HG03520 (cell line): ENCODE measurements around the gene CDH1.
A peak's percentile ranks its signal among the peaks of the same experiment; 100 is the strongest.
"Not testable (repeated sequence)": the region's sequence is repeated elsewhere in the genome, so short reads cannot be mapped to it uniquely, and the experiment has no call there.

Experiments
- ATAC-seq: cut with Tn5 transposase; IDR thresholded peaks from one replicate; pipeline ENCODE4 v1.9.1; 2021; ENCODE audit warnings: mild to moderate bottlenecking, moderate library complexity; ENCODE audit not compliant: unreplicated experiment

The CDH1 gene

DNA sequence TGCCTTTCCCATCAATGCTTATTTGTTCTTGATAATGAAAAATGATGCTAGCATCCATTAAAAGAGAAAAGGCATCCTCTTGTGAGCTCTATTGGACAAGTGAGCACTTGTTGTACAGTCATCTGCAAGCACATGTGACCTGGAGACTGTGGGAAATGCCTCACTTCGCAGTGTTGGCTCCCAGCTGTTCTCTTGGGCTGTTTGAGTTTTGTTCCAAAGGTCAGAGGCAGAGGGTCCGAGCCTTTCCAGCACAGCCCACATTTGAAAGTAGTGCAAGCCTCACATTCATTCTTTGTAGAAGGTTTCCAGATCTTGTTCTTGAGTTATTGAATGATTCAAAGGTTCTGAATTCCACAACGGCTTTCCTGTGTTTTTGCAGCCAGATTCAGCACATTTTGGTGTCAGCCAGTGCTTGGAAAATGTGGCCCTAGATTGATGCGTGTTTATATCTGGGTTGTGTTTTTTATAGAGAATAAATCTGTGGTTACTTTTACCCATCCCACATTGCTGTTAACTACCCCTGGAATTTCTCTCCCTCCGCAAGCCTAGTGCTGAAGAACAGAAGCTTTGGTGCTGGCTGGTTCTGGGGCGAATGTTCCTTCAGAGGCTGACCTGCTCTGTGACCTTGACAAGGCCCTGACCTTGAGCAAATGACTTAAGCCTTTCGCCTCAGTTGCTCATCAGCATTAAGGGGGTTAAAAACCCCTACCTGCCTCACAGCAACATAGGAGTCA is 49.8 kb downstream of the CDH1 start:
- ATAC-seq: no peak

DNA sequence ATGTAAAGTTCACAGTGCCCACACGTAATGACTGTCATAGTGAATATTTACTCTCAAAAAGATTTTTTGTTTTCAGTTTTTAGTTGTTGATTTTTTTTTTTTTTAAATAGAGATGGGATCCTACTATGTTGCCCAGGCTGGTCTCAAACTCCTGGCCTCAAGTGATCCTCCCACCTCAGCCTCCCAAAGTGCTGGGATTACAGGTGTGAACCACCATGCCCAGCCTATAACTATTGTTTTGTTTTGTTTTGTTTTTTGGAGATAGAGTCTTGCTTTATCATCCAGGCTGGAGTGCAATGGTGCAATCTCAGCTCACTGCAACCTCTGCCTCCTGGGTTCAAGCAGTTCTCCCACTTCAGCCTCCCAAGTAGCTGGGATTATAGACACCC is 50.3 kb downstream of the CDH1 start:
- not testable (repeated sequence) for ATAC-seq

GRCh38 chr16:68790130-68790761 is 53.2 kb downstream of the CDH1 start:
- ATAC-seq: no peak

GRCh38 chr16:68790944-68791343 is 53.9 kb downstream of the CDH1 start:
- ATAC-seq: no peak

GRCh38 chr16:68792465-68793324 is 55.6 kb downstream of the CDH1 start:
- no peak for ATAC-seq

DNA sequence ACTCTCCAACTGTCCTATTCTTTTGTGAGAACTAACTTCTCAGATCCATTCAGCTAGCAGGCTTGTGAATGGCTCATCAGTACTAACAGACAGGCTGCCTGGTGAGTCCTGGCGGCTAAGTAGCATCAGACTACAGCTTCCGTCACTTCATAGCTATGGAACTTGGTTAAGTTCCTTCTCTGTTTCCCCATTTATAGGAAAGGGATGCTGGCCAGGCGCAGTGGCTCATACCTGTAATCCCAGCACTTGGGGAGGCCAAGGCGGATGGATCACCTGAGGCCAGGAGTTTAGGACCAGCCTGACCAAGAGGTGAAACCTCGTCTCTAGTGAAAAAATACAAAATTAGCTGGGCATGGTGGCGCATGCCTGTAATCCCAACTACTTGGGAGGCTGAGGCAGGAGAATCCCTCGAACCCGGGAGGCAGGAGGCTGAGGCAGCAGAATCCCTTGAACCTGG is 56.3 kb downstream of the CDH1 start:
- no peak for ATAC-seq

DNA sequence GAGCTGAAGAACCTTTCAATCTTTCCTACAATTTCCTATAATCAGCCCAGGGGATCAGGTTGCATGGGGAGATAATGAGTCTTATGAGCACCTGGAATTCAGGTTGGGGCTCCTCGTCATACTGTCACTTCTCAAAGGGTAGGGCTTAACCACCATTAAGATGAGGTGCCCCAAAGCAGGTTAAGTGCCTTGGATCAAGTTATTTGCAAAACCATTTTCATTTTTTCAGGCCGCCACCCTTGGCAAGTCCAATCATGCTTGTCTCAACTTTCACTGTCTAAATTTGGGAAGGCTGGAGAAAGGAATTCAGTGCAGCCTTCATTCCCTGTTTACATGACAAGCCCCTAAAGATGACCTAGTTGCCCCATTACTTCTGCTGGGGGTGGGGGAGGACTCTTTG is 61.3 kb downstream of the CDH1 start:
- ATAC-seq: no peak

DNA sequence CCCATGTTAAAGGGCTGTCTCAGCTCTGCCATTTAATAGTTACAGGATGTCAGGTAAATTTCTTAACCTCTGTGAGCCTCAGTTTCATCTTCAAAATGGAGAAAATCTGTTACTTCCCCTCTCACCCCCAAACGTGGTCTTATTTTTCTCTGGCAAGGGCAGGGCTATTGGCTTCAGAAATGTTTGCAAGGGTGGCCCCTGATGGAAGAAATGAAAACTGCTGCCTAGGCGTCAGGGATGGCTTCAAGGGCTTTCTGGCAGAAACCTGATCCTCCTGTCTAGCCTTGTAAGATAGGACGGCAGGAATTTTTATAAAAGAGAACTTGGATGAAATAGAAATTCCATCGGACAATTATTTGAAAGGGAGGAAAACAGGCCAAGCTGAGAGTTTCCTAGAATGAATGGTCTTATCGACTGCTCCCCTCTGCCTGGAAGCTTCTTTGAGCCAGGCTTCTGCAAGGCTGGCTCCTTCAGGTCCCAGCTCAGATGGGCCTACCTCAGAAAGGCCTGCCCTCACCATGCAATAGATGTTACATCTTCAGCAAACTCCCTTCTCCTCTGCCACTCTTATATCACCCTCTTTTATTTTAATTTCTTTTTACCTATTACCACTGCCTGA is 63.3 kb downstream of the CDH1 start:
- peak; percentile 51 for ATAC-seq

DNA sequence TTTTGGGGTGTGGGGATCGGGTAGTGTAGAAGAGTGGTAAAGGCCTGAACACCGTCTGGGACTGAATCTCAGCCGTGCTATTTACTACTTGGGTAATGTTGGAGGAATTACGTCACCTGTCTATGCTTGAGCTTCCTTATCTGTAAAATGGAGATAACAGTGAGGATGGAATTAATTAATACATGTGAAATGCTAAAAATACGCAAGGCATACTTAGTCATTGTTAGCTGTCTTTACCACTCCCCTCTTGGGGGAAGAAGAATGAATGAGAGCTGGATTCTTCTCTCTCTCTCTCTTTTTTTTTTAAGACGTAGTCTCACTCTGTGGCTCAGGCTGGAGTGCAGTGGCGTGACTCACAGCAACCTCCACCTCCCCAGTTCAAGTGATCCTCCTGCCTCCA is 65.1 kb downstream of the CDH1 start:
- no peak for ATAC-seq

GRCh38 chr16:68806422-68806821 is 69.3 kb downstream of the CDH1 start:
- ATAC-seq: no peak

GRCh38 chr16:68806981-68807380 is 69.9 kb downstream of the CDH1 start:
- no peak for ATAC-seq

DNA sequence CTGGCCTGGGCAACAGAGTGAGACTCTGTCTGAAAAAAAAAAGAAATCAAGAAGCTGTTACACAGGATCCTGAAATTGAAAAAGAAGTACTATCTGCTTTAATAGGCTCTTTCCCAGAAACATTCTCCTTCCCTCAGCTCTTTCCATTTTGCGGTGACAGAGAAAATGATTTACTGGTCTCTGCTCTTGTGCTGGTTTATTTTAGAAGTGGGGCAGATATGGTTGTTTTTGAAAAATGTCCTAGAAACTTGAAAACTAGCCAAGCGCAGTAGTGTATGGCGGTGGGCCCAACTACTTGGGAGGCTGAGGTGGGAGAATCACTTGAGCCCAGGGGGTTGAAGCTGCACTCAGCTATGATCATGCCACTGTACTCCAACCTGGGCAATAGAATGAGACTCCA is 77.4 kb downstream of the CDH1 start:
- no peak for ATAC-seq

DNA sequence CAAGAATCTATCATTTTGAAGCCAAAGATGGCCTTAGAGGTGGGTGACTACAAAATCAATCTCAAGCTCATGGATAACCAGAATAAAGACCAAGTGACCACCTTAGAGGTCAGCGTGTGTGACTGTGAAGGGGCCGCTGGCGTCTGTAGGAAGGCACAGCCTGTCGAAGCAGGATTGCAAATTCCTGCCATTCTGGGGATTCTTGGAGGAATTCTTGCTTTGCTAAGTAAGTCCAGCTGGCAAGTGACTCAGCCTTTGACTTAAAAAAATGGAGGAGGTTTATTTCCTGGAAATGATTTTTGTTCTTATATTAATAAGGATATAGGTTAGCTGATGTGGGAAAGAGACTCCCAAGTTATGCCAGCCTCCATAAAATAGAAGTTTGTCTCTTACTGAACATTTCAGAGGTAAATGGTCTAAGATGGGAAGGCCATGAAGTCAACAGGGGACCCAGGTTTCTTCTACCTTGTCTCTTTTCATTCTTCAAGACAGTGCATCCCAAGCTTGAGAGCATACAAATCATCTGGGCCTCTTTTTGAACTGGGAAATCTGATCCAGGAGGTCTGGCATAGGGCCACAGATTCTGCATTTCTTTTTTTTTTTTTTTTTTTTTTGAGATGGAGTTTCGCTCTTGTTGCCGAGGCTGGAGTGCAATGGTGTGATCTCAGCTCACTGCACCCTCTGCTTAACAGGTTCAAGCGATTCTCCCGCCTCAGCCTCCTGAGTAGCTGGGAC is 86.5 kb downstream of the CDH1 start:
- no peak for ATAC-seq

DNA sequence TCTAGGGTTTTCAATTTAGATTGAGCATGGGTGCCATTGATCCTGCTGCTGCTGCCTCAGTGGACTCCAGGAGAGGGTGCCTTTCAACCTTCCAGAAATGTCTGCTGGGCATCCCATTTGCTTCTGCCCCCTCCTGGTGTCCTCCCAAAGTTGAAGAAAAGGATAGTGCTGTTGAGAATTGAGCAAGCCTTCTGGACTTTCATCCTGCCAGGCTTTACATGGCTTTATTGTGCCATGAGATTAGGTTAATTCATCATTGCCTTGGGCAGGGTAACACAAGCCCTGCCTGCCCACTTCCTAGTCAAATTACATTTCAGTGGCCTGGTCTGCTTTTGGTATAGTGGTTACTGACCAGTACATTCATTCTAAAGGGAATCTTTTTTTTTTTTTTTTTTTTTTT is 88.3 kb downstream of the CDH1 start:
- ATAC-seq: no peak

DNA sequence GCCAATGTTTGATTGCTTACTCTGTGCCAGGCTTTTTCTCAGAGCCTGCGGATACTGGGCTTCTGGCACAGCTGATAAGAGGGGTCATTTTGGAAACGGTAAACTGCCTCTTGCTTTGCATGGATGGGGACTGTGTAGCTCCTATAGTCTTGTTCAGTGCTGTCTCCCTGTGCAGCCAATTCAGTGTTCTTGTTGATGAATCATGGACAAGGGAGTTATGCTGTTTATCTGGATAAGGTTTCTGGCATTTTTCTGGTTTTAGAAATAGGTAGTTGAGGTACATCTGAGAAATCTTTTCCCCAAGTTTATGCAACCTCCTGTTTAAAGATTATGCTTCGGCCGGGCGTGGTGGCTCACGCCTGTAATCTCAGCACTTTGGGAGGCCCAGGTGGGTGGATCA is 89.6 kb downstream of the CDH1 start:
- no peak for ATAC-seq

DNA sequence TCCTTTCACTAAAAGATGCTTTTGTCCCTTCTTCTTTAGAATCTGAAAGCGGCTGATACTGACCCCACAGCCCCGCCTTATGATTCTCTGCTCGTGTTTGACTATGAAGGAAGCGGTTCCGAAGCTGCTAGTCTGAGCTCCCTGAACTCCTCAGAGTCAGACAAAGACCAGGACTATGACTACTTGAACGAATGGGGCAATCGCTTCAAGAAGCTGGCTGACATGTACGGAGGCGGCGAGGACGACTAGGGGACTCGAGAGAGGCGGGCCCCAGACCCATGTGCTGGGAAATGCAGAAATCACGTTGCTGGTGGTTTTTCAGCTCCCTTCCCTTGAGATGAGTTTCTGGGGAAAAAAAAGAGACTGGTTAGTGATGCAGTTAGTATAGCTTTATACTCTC is 96.2 kb downstream of the CDH1 start:
- no peak for ATAC-seq

DNA sequence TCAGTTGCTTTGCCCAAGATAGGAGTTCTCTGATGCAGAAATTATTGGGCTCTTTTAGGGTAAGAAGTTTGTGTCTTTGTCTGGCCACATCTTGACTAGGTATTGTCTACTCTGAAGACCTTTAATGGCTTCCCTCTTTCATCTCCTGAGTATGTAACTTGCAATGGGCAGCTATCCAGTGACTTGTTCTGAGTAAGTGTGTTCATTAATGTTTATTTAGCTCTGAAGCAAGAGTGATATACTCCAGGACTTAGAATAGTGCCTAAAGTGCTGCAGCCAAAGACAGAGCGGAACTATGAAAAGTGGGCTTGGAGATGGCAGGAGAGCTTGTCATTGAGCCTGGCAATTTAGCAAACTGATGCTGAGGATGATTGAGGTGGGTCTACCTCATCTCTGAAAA is 97.5 kb downstream of the CDH1 start:
- ATAC-seq: no peak

- ATAC-seq: no peak
These were observed 98.9 kb downstream of the CDH1 start for GRCh38 chr16:68835970-68836369.

GRCh38 chr16:68839831-68840230 is 102.7 kb downstream of the CDH1 start:
- ATAC-seq: no peak

DNA sequence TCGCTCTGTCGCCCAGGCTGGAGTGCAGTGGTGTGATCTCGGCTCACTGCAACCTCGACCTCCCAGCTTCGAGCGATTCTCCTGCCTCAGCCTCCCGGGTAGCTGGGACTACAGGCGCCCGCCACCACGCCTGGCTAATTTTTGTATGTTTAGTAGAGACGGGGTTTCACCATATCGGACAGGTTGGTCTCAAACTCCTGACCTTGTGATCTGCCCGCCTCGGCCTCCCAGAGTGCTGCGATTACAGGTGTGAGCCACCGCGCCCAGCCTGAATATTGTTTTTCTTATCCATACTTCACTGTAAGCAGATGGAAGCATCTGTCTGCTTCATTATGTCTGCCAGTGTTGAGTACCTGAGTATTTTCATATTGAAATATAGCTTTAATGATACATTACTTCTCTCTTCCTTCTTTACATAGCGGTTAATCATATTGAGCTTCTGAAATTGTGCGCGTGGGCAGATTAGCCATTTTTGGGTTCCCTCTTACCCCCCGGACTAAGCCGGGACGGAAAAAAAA is 105.9 kb downstream of the CDH1 start:
- ATAC-seq: peak; percentile 2
